ENCODE results near the gene RUNX1.

- TF ChIP-seq ZFP3 (CRISPR knock-in tag; IDR thresholded peaks at IDR 0.05) (no peak), RARB (CRISPR knock-in tag; IDR thresholded peaks at IDR 0.05) (no peak), ARNTL (CRISPR knock-in tag; IDR thresholded peaks at IDR 0.05; ENCODE audit: borderline replicate concordance, low read depth) (no peak), PPARA (CRISPR knock-in tag; IDR thresholded peaks at IDR 0.05; ENCODE audit: borderline replicate concordance) (no peak), CREB5 (CRISPR knock-in tag; IDR thresholded peaks at IDR 0.05; ENCODE audit: low read depth) (no peak), ISL1 (CRISPR knock-in tag; IDR thresholded peaks at IDR 0.05) (no peak), PATZ1 (CRISPR knock-in tag; IDR thresholded peaks at IDR 0.05; ENCODE audit: borderline replicate concordance) (no peak), ZFP30 (CRISPR knock-in tag; IDR thresholded peaks at IDR 0.05) (no peak), TSHZ2 (CRISPR knock-in tag; IDR thresholded peaks at IDR 0.05) (no peak), ZC3H10 (CRISPR knock-in tag; IDR thresholded peaks at IDR 0.05) (no peak), GLIS3 (CRISPR knock-in tag; IDR thresholded peaks at IDR 0.05) (no peak), ZNF70 (CRISPR knock-in tag; IDR thresholded peaks at IDR 0.05) (no peak)
Measured at GRCh38 chr21:34956416-34957316, 92.4 kb downstream of the RUNX1 start.

Data from SK-N-SH treated with all-trans-retinoic acid at 6 μM for 48 hours (cell line).